ENCODE data around the gene IQCF6. TPM values are rescaled to one million over a fixed set of nuclear protein-coding genes. Genes with fewer than 3 reads are reported as not detected.
A peak's percentile ranks its signal among the peaks of the same experiment; 100 is the strongest.
"Not testable (repeated sequence)": the region's sequence is repeated elsewhere in the genome, so short reads cannot be mapped to it uniquely, and the experiment has no call there.

Gene IQCF6
- polyA plus RNA-seq, 1 donor from 2014 or later, result not detected

DNA sequence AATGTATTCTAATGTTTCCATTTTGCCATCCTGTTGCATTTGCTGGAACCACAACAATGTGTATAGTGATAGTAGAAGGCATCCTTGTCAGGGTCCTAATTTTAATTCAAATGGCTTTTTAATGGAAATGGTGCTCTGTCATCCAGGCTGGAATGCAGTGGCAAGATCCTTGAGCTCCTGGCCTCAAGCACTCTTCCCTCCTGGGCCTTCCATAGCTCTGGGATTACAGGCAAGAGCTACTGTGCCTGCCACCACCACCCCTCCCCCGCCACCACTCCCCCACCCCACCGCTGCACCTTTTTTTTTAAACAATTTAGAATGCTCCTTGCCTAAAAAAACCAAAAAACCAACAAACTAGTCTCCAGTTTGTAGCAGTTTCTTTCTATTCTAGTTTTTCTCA is 15.2 kb upstream of the IQCF6 start:
- H3K4me3 Mint-ChIP-seq, result no peak overlapping the region
- no peaks in the 10 kb centered on the region for H3K9me3 Mint-ChIP-seq
- H3K4me1 Mint-ChIP-seq, result no peaks in the 10 kb centered on the region
- H3K36me3 Mint-ChIP-seq, result no peaks in the 10 kb centered on the region
- peaks cover 6% of the 10 kb centered on the region for H3K27me3 Mint-ChIP-seq
- H3K27ac Mint-ChIP-seq, result no peak overlapping the region

DNA sequence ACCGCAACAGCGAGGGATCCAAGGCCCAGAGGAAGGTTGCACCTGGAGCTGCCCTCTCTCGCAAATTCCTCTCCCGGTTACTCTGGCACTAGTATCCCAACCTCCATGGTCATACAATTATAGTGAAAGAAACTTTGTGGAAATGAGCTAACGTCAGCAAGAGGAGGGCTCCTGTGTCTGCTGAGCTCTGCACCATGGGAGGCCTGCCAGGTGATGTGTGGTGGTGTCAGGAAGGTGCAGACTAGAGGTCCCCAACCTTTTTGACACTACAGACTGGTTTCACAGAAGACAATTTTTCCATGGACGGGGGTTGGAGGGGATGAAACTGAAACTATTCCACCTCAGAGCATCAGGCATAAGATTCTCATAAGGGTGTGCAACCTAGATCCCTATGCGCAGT is 13.2 kb upstream of the IQCF6 start:
- Mint-ChIP-seq H3K27ac (no peak overlapping the region), H3K4me3 (no peak overlapping the region), H3K9me3 (no peaks in the 10 kb centered on the region), H3K4me1 (no peaks in the 10 kb centered on the region), H3K27me3 (peaks cover 4% of the 10 kb centered on the region), H3K36me3 (no peaks in the 10 kb centered on the region)

DNA sequence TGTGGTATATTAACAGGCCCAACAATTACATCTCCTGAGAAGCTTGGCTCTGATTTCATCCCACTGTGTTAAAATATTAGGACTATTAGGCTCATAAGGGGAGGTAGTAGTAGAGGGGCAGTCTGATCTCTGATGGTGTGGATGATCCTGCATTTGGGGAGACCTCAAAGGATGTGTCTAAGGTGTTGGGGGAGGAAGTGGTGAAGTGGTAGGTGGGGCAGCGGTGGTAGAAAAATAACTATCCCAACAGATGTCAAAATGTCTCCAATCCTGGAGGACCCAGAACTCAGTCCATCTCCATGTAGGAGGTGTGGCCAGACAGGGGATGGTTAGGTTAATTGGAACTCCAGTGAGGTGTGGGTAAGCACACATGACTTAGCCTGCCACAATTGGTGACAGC is 10.4 kb upstream of the IQCF6 start:
- peaks cover 5% of the 10 kb centered on the region for H3K27me3 Mint-ChIP-seq
- H3K9me3 Mint-ChIP-seq, result no peaks in the 10 kb centered on the region
- H3K36me3 Mint-ChIP-seq, result no peaks in the 10 kb centered on the region
- no peaks in the 10 kb centered on the region for H3K4me1 Mint-ChIP-seq
- H3K27ac Mint-ChIP-seq, result peak overlapping the region in 1 of 3 donors; percentile 50
- no peak overlapping the region for H3K4me3 Mint-ChIP-seq

DNA sequence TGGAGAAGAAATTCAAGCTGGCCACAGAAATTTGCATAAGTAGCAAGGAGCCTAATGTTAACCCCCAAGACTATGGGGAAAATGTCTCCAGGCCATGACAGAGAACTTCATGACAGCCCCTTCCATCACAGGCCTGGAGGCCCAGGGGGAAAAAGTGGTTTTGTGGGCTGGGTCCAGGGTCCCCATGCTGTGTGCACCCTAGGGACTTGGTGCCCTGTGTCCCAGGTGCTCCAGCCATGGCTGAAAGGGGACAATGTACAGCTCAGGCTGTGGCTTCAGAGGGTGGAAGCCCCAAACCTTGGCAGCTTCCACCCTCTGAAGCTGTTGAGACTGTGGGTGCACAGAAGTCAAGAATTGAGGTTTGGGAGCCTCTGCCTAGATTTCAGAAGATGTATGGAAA is 8.5 kb upstream of the IQCF6 start:
- not testable (repeated sequence) for H3K9me3 Mint-ChIP-seq, H3K27me3 Mint-ChIP-seq, H3K36me3 Mint-ChIP-seq, H3K4me1 Mint-ChIP-seq, H3K4me3 Mint-ChIP-seq
- H3K27ac Mint-ChIP-seq, result peak overlapping the region in 1 of 3 donors; percentile 6

DNA sequence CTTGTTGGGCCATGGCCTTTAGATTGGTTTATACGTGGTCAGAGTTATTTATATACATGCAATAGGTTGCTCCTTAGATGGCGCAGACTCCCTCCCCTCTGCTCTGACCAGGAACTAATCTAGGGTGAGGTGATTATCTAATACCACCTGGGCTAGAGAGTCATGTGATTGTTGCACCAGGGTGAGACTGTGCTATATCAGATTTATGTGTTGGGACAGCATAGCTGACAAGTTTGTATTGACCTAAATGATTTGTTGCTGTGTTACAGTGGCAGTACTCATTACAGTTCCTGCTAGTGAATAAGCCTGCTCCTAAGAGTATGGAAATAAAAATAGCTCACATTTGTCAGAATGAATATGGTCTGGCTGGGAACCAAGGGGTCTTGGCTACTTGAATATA is 7.2 kb upstream of the IQCF6 start:
- Mint-ChIP-seq H3K36me3 (no peaks in the 10 kb centered on the region), H3K27me3 (peaks cover 8% of the 10 kb centered on the region), H3K4me1 (no peaks in the 10 kb centered on the region), H3K4me3 (no peak overlapping the region), H3K9me3 (no peaks in the 10 kb centered on the region), H3K27ac (no peak overlapping the region)

DNA sequence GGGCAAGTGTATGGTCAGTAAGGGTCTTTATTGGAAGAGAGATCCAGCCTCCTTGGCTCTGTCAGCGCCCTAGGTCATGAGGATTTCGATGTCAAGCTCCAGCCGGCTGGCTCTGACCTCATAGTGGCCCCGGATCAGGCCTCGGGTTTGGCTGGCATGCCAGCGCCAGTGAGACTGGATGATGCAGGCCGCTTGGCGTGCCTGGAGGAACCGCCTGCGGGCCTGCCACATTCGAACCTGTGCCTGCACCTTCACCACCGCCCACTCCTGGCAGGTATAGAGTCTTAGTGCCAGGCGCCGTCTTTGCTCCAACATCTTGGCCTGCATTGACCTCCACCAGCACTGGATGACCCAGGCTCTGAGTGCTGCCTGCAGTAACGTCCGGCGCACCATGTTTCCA is 483 bp downstream of the IQCF6 start:
- no peaks in the 10 kb centered on the region for H3K4me1 Mint-ChIP-seq
- H3K4me3 Mint-ChIP-seq, result peak overlapping the region in 1 of 4 donors; percentile 53
- H3K9me3 Mint-ChIP-seq, result peaks cover 0 to 3% (median 0%) of the 10 kb centered on the region in 3 donors
- H3K36me3 Mint-ChIP-seq, result peaks cover 3% of the 10 kb centered on the region
- H3K27me3 Mint-ChIP-seq, result peaks cover 28% of the 10 kb centered on the region
- H3K27ac Mint-ChIP-seq, result no peak overlapping the region

DNA sequence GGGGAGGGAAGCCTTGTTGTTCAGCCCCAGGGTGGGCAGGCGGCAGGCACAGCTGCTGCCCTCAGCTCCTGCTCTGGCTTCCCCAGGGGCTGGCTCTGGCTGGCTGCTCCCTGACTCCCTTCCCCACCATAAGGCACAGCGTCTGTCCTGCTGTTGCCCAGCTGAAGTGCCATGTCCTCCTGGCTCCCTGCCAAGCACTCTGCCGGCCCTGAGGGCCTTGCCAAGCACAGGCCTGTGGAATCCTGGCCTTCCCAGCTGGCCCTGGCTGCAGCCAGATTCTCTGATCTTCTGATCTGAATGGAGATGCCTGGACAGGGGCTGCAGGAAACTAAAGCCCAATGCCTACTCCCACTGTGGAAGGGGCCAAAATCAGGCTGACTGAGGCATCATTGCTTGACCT is 1.1 kb downstream of the IQCF6 start:
- peaks cover 3% of the 10 kb centered on the region for H3K36me3 Mint-ChIP-seq
- H3K9me3 Mint-ChIP-seq, result peaks cover 0 to 3% (median 0%) of the 10 kb centered on the region in 3 donors
- H3K4me1 Mint-ChIP-seq, result no peaks in the 10 kb centered on the region
- H3K27ac Mint-ChIP-seq, result no peak overlapping the region
- peaks cover 28% of the 10 kb centered on the region for H3K27me3 Mint-ChIP-seq
- no peak overlapping the region for H3K4me3 Mint-ChIP-seq

DNA sequence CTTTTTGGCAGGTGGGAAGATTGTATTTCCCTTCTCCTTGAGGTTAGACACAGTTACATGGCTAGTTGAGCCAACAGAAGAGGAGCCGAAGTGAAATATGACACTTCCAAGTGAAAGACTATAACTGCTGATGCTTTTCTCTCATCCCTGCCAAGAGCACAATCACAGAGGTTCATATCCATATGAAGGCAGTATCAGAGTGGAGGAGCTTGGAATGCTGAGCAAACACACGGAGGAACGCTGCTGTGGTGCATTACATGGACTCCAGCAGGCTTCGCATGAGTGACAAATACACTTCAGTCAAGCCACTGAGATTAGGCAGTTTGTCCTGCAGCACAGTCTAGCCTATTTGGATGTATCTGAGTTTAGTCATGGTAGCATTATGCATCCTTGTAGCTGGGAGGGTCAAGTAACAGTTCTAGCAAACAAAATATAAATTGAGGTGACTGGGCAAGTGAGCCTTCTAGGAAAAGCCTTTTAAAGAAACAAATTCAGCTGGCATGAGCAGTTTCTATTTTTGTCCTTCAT is 5.4 kb downstream of the IQCF6 start:
- no peak overlapping the region for H3K27ac Mint-ChIP-seq
- peaks cover 0 to 3% (median 2%) of the 10 kb centered on the region in 3 donors for H3K9me3 Mint-ChIP-seq
- H3K27me3 Mint-ChIP-seq, result peaks cover 30% of the 10 kb centered on the region
- no peak overlapping the region for H3K4me3 Mint-ChIP-seq
- H3K4me1 Mint-ChIP-seq, result no peaks in the 10 kb centered on the region
- no peaks in the 10 kb centered on the region for H3K36me3 Mint-ChIP-seq

DNA sequence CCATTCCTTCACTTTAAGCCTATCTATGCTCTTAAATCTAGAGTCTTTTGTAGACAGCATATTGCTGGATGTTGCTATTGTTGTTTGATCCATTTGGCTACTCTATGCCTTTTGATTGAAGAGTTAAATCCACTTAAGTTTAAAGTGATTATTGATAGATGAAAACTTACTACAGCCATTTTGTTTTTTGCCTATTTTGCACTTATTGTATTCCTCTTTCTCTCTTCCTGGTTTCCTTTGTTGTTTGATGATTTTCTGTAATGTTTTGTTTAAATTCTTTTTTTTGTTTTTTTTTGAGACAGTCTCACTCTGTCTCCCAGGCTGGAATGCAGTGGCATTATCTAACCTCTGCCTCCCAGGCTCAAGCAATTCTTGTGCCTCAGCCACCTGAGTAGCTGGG is 19.8 kb downstream of the IQCF6 start:
- peaks cover 8 to 28% (median 26%) of the 10 kb centered on the region in 3 donors for H3K9me3 Mint-ChIP-seq
- peaks cover 13% of the 10 kb centered on the region for H3K27me3 Mint-ChIP-seq
- H3K27ac Mint-ChIP-seq, result no peak overlapping the region
- no peak overlapping the region for H3K4me3 Mint-ChIP-seq
- H3K4me1 Mint-ChIP-seq, result peaks cover 0 to 10% (median 2%) of the 10 kb centered on the region in 3 donors
- H3K36me3 Mint-ChIP-seq, result no peaks in the 10 kb centered on the region

DNA sequence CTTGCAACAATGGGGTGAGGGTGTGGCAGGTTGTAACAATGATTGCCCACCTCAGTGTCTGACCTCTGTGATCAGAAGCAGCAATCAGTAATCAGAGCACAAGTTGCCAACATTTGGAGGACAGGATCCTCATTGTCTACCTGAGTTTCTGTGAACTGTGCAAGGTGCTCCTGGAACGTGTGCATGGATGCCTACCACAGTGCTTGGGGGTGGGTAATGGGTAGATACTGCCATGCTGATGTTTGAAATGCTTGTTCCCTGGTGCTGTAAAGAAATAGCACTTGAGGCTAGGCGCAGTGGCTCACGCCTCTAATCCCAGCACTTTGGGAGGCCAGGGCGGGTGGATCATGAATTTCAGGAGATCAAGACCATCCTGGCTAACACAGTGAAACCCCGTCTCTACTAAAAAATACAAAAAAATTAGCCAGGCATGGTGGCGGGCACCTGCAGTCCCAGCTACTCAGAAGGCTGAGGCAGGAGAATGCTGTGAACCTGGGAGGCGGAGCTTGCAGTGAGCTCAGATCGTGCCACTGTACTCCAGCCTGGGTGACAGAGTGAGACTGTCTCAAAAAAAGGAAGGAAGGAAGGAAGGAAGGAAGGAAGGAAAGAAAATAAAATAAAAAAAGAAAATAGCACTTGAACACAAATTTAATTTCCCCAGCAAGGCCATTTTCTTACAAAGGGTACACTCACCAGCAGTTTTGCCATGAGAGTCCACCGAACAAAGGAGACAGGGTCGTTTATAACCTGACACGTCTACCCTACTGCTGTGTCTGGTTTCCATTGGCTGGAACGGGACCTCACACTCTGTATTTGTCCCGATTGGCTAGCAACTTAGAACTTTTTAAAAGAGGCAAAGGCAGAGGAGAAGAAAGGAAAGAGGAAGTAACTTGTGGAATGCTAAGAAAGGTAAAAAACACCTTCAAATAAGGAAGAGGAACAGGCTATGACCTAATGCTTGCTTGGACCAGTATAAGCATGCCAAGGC is 25.0 kb downstream of the IQCF6 start:
- Mint-ChIP-seq H3K4me3 (peak overlapping the region in 1 of 4 donors; percentile 45), H3K27me3 (peaks cover 10% of the 10 kb centered on the region), H3K4me1 (peaks cover 4 to 27% (median 16%) of the 10 kb centered on the region in 3 donors), H3K9me3 (peaks cover 5 to 11% (median 8%) of the 10 kb centered on the region in 3 donors)
- H3K27ac Mint-ChIP-seq, H3K36me3 Mint-ChIP-seq: not testable (repeated sequence)

DNA sequence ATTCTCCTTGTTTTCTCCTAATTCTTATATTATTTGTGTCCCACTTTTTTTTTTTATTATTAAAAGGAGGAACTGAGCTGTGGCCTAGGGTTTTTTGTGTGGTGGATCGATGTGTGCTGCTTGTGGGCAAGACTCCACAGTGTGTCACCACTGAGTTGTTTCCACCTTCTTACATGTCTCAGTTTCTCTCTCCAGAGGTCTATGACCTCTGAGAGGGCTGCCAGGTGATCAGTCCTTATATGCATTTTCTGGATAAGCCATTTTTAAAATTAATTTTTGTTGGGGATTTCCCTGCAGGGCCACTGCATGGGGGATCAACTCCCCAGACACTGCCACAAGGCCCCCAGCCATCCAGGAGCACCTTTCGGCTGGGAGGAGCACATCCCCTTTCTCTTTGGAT is 27.8 kb downstream of the IQCF6 start:
- Mint-ChIP-seq H3K27ac (no peak overlapping the region), H3K9me3 (peaks cover 0 to 1% (median under 1%) of the 10 kb centered on the region in 3 donors), H3K36me3 (no peaks in the 10 kb centered on the region), H3K27me3 (peaks cover 9% of the 10 kb centered on the region), H3K4me1 (peaks cover 4 to 27% (median 16%) of the 10 kb centered on the region in 3 donors), H3K4me3 (no peak overlapping the region)

DNA sequence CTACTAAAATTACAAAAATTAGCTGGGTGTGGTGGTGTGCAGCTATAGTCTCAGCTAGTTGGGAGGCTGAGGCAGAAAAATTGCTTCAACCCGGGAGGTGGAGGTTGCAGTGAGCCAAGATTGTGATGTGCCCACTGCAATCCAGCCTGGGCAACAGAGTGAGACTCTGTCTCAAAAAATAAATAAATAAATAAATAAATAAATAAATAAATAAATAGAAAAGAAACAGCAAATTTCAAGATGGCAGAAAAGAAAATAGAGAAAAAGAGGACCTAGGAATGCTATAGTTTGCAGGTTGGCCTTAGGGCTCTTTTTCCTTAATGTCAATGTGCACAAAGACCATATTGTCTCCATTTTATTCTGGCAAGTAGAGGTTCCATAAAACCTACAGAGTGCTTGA is 28.2 kb downstream of the IQCF6 start:
- Mint-ChIP-seq H3K4me1 (peaks cover 4 to 27% (median 16%) of the 10 kb centered on the region in 3 donors), H3K9me3 (no peaks in the 10 kb centered on the region), H3K27me3 (peaks cover 9% of the 10 kb centered on the region), H3K4me3 (no peak overlapping the region), H3K36me3 (no peaks in the 10 kb centered on the region), H3K27ac (no peak overlapping the region)

DNA sequence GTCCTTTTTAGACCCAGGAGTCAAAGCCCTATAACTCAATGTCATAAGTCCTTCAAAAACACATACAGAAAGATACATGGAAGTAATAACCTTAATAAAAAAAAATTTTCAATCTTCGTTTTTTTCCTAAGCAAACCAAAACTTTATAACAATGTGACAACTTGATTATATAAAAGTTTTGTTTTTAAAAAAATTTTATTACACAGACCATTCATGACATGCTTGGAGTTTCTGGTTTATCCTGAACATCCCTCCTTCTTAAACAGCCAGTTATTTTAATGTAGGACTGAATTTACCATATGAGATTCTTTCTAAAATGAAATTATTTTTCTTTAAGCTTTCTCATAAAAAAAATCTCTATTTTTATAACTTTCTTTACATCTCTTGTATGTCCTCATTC is 30.7 kb downstream of the IQCF6 start:
- Mint-ChIP-seq H3K27ac (no peak overlapping the region), H3K9me3 (no peaks in the 10 kb centered on the region), H3K4me3 (no peak overlapping the region), H3K36me3 (no peaks in the 10 kb centered on the region), H3K4me1 (peaks cover 4 to 17% (median 14%) of the 10 kb centered on the region in 3 donors), H3K27me3 (peaks cover 3% of the 10 kb centered on the region)

DNA sequence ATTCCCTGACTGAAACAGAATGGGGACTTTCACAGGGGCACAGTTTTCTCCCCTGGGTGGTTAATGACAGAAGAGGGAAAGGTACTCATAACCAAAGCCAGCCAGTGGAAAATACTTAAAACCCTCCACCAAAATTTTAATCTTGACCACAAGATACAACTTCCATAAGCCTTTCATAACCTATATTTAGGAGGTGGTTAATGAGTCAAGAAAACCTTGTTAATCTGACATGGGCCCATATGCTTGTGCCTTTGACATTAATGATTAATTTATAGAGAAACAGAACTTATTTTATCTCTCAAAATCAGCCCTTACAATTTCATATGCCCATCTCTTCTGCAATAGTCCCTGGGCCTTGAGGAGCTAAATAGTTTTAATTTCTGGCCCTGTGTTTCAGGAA is 31.2 kb downstream of the IQCF6 start:
- Mint-ChIP-seq H3K27ac (no peak overlapping the region), H3K4me1 (peaks cover 4 to 13% (median 13%) of the 10 kb centered on the region in 3 donors), H3K4me3 (no peak overlapping the region), H3K9me3 (peaks cover 0 to 3% (median 0%) of the 10 kb centered on the region in 3 donors), H3K27me3 (peaks cover 3% of the 10 kb centered on the region), H3K36me3 (no peaks in the 10 kb centered on the region)

DNA sequence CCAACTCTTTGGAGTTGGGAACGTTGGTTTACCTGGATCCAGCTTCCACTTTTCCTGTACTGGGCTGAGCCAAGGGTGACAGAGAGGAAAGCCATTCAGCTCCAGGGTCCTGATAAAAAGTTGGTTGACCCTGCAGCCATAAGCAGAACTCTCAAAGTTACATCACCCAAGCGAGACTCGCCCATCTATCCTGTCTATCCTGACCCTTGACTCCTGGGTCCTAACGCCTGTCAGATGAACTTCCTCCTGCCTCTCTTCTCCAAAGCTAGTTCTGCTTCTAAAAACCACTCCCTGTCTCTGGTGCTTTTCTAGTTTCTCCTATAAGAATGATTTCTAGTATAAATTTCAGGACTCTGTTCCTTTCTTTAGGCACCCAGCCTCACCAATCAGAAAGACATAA is 36.1 kb downstream of the IQCF6 start:
- not testable (repeated sequence) for H3K36me3 Mint-ChIP-seq, H3K27ac Mint-ChIP-seq, H3K4me1 Mint-ChIP-seq, H3K9me3 Mint-ChIP-seq, H3K4me3 Mint-ChIP-seq
- H3K27me3 Mint-ChIP-seq, result peaks cover 11% of the 10 kb centered on the region

DNA sequence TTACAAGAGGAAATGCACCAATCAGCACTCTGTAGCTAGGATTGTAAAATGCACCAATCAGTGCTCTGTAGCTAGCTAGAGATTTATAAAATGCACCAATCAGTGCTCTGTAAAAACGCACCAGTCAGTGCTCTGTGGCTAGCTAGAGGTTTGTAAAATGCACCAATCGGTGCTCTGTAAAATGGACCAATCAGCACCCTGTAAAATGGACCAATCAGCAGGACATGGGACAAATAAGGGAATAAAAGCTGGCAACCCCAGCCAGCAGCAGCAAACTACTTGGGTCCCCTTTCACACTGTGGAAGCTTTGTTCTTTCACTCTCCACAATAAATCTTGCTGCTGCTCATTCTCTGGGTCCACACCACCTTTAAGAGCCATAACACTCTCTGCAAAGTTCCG is 36.7 kb downstream of the IQCF6 start:
- H3K27ac Mint-ChIP-seq, H3K4me3 Mint-ChIP-seq, H3K36me3 Mint-ChIP-seq, H3K9me3 Mint-ChIP-seq, H3K4me1 Mint-ChIP-seq: not testable (repeated sequence)
- peaks cover 18% of the 10 kb centered on the region for H3K27me3 Mint-ChIP-seq
